Muscle layer of duodenum (tissue), 2 donors: ENCODE measurements around the gene LRRC45.

Experiments
- H3K27ac ChIP-seq: one replicate; pipeline ENCODE4 v1.7.0; 2013; ENCODE audit warnings: mild to moderate bottlenecking, low read length
- H3K27me3 ChIP-seq: one replicate; pipeline ENCODE4 v1.7.0; 2013; ENCODE audit warnings: low read depth, mild to moderate bottlenecking, control low read depth, low read length
- H3K36me3 ChIP-seq, 2 donors: one replicate each; pipeline ENCODE4 v1.7.0; 2013; ENCODE audit warnings: low read length in 2 of 2, control low read depth in 1 of 2, mild to moderate bottlenecking in 1 of 2; ENCODE audit not compliant: insufficient read depth in 2 of 2, control insufficient read depth in 1 of 2
- H3K4me1 ChIP-seq, 2 donors: one replicate each; pipeline ENCODE4 v1.7.0; 2013; ENCODE audit warnings: low read length in 2 of 2, mild to moderate bottlenecking in 2 of 2, control low read depth in 1 of 2, moderate library complexity in 1 of 2; ENCODE audit not compliant: insufficient read depth in 2 of 2, control insufficient read depth in 1 of 2
- H3K4me3 ChIP-seq, 2 donors: one replicate each; pipeline ENCODE4 v1.7.0; 2013; ENCODE audit warnings: low read length in 2 of 2, low read depth in 1 of 2, mild to moderate bottlenecking in 1 of 2
- H3K9me3 ChIP-seq, 2 donors: one replicate each; pipeline ENCODE4 v1.7.0; 2013; ENCODE audit warnings: low read length in 2 of 2, control low read depth in 1 of 2, mild to moderate bottlenecking in 1 of 2; ENCODE audit not compliant: control insufficient read depth in 1 of 2
- donor health status: healthy.

Gene LRRC45

GRCh38 chr17:82058855-82059249, 35.7 kb downstream of the LRRC45 start:
- Histone ChIP-seq H3K27me3 (no peaks in the 10 kb centered on the region), H3K36me3 (peaks cover 20 to 92% of the 10 kb centered on the region in 2 donors), H3K4me3 (no peak overlapping the region), H3K4me1 (peaks cover 0 to 9% of the 10 kb centered on the region in 2 donors), H3K27ac (no peak overlapping the region), H3K9me3 (no peaks in the 10 kb centered on the region)

GRCh38 chr17:82059272-82060000, 36.3 kb downstream of the LRRC45 start:
- Histone ChIP-seq H3K27ac (no peak overlapping the region), H3K4me3 (no peak overlapping the region), H3K9me3 (no peaks in the 10 kb centered on the region), H3K27me3 (no peaks in the 10 kb centered on the region), H3K4me1 (peaks cover 1 to 15% of the 10 kb centered on the region in 2 donors), H3K36me3 (peaks cover 20 to 92% of the 10 kb centered on the region in 2 donors)

GRCh38 chr17:82060001-82060380, 36.9 kb downstream of the LRRC45 start:
- Histone ChIP-seq H3K9me3 (no peaks in the 10 kb centered on the region), H3K36me3 (peaks cover 20 to 88% of the 10 kb centered on the region in 2 donors), H3K4me1 (peaks cover 3 to 20% of the 10 kb centered on the region in 2 donors)

GRCh38 chr17:82060614-82061013, 37.5 kb downstream of the LRRC45 start:
- Histone ChIP-seq H3K4me3 (no peak overlapping the region), H3K9me3 (no peaks in the 10 kb centered on the region), H3K27ac (no peak overlapping the region), H3K4me1 (peaks cover 3 to 24% of the 10 kb centered on the region in 2 donors), H3K27me3 (no peaks in the 10 kb centered on the region), H3K36me3 (peaks cover 20 to 82% of the 10 kb centered on the region in 2 donors)

More at GRCh38 chr17:82060001-82060380, 36.9 kb downstream of the LRRC45 start:
- H3K4me3 ChIP-seq = no peak overlapping the region
- no peak overlapping the region for H3K27ac ChIP-seq
- no peaks in the 10 kb centered on the region for H3K27me3 ChIP-seq

- peaks cover 20 to 75% of the 10 kb centered on the region in 2 donors for H3K36me3 ChIP-seq
- no peaks in the 10 kb centered on the region for H3K9me3 ChIP-seq
Observed at GRCh38 chr17:82061047-82061925, 38.2 kb downstream of the LRRC45 start.

GRCh38 chr17:82062076-82062983, 39.2 kb downstream of the LRRC45 start:
- Histone ChIP-seq H3K4me3 (no peak overlapping the region), H3K27ac (no peak overlapping the region), H3K36me3 (peaks cover 20 to 65% of the 10 kb centered on the region in 2 donors), H3K9me3 (no peaks in the 10 kb centered on the region), H3K4me1 (peaks cover 3 to 29% of the 10 kb centered on the region in 2 donors), H3K27me3 (no peaks in the 10 kb centered on the region)

More at GRCh38 chr17:82061047-82061925, 38.2 kb downstream of the LRRC45 start:
- Histone ChIP-seq H3K27ac (no peak overlapping the region), H3K4me3 (no peak overlapping the region), H3K4me1 (peaks cover 3 to 27% of the 10 kb centered on the region in 2 donors), H3K27me3 (no peaks in the 10 kb centered on the region)

GRCh38 chr17:82062984-82063368, 39.9 kb downstream of the LRRC45 start:
- no peak overlapping the region for H3K4me3 ChIP-seq
- H3K27ac ChIP-seq = no peak overlapping the region
- H3K9me3 ChIP-seq = no peaks in the 10 kb centered on the region
- H3K27me3 ChIP-seq = no peaks in the 10 kb centered on the region
- H3K4me1 ChIP-seq = peaks cover 3 to 29% of the 10 kb centered on the region in 2 donors
- peaks cover 20 to 59% of the 10 kb centered on the region in 2 donors for H3K36me3 ChIP-seq

GRCh38 chr17:82063424-82064415, 40.6 kb downstream of the LRRC45 start:
- Histone ChIP-seq H3K36me3 (peaks cover 20 to 55% of the 10 kb centered on the region in 2 donors), H3K27ac (no peak overlapping the region), H3K4me3 (peak overlapping the region; percentile 69 to 95), H3K9me3 (no peaks in the 10 kb centered on the region), H3K27me3 (no peaks in the 10 kb centered on the region), H3K4me1 (peaks cover 3 to 29% of the 10 kb centered on the region in 2 donors)

GRCh38 chr17:82064433-82065192, 41.5 kb downstream of the LRRC45 start:
- H3K27ac ChIP-seq = no peak overlapping the region
- H3K4me3 ChIP-seq = peak overlapping the region; percentile 69 to 95
- H3K9me3 ChIP-seq = no peaks in the 10 kb centered on the region
- H3K27me3 ChIP-seq = no peaks in the 10 kb centered on the region
- peaks cover 3 to 29% of the 10 kb centered on the region in 2 donors for H3K4me1 ChIP-seq
- H3K36me3 ChIP-seq = peaks cover 18 to 46% of the 10 kb centered on the region in 2 donors
